Neural cell (in vitro differentiated cells): Measurements from ENCODE around the gene TNIP2. TPM values are rescaled to one million over a fixed set of nuclear protein-coding genes. Genes with fewer than 3 reads are reported as not detected.

Experiments
- H2AFZ ChIP-seq: fragments of 200-600, 300-800 bp; sonication (generic), shearing (Covaris generic); 2 replicates; pipeline ENCODE4 v1.6.0; 2014; ENCODE audit warnings: low read depth, mild to moderate bottlenecking, antibody characterized with exemption, low read length, moderate library complexity
- H3F3A ChIP-seq: fragments of 200-600 bp; shearing (Covaris generic); 2 replicates; pipeline ENCODE4 v1.6.1; 2016; ENCODE audit warnings: mild to moderate bottlenecking, moderate library complexity, mixed read lengths, antibody characterized with exemption, low read length; ENCODE audit not compliant: insufficient read depth, poor library complexity, severe bottlenecking
- H3K27ac ChIP-seq: fragments of 200-600, 300-800 bp; sonication (generic), shearing (Covaris generic); 2 replicates; pipeline ENCODE4 v1.5.1; 2014; ENCODE audit warnings: mild to moderate bottlenecking, low read length, moderate library complexity
- H3K27me3 ChIP-seq: fragments of 300-800, 200-600 bp; sonication (generic), shearing (Covaris generic); 2 replicates; pipeline ENCODE4 v1.6.0; 2014; ENCODE audit warnings: mild to moderate bottlenecking, low read depth, low read length, moderate library complexity; ENCODE audit not compliant: insufficient read depth
- H3K36me3 ChIP-seq: fragments of 300-800, 200-600 bp; sonication (generic), shearing (Covaris generic); 2 replicates; pipeline ENCODE4 v1.5.1; 2014; ENCODE audit warnings: mild to moderate bottlenecking, antibody characterized with exemption, low read length, moderate library complexity; ENCODE audit not compliant: insufficient read depth
- H3K4me2 ChIP-seq: fragments of 300-800, 200-600 bp; sonication (generic), shearing (Covaris generic); 2 replicates; pipeline ENCODE4 v1.6.0; 2014; ENCODE audit warnings: mild to moderate bottlenecking, low read length
- H3K4me3 ChIP-seq: fragments of 300-800, 200-600 bp; sonication (generic), shearing (Covaris generic); 2 replicates; pipeline ENCODE4 v1.5.1; 2014; ENCODE audit warnings: mild to moderate bottlenecking, low read length, moderate library complexity
- H3K79me2 ChIP-seq: fragments of 200-600 bp; shearing (Covaris generic); replicated peaks from 2 replicates; pipeline ENCODE4 v1.6.0; 2014; ENCODE audit warnings: mild to moderate bottlenecking, low read length, moderate library complexity; ENCODE audit not compliant: insufficient read depth
- H3K9ac ChIP-seq: fragments of 300-800, 200-600 bp; sonication (generic), shearing (Covaris generic); 2 replicates; pipeline ENCODE4 v1.6.1; 2016; ENCODE audit warnings: mild to moderate bottlenecking, low read length, mixed read lengths
- H3K9me2 ChIP-seq: fragments of 200-600 bp; shearing (Covaris generic); 2 replicates; pipeline ENCODE4 v1.6.1; 2016; ENCODE audit warnings: mild to moderate bottlenecking, low read length, mixed read lengths; ENCODE audit not compliant: insufficient read depth
- H3K9me3 ChIP-seq: fragments of 200-600, 300-800 bp; sonication (generic), shearing (Covaris generic); 2 replicates; pipeline ENCODE4 v1.6.1; 2016; ENCODE audit warnings: mild to moderate bottlenecking, mixed run types, low read length, moderate library complexity, mixed read lengths
- H4K20me1 ChIP-seq: fragments of 200-600 bp; shearing (Covaris generic); 2 replicates; pipeline ENCODE4 v1.6.1; 2016; ENCODE audit warnings: mild to moderate bottlenecking, mixed run types; ENCODE audit not compliant: insufficient read depth
- CTCF ChIP-seq: fragments of 450-650 bp; IDR thresholded peaks from 2 replicates; pipeline ENCODE4 v1.5.1; 2014; ENCODE audit warnings: antibody characterized with exemption, mild to moderate bottlenecking, moderate library complexity; ENCODE audit not compliant: poor library complexity, severe bottlenecking
- MXI1 ChIP-seq: fragments of 450-650 bp; conservative IDR thresholded peaks from 2 replicates; pipeline ENCODE4 v1.6.1; 2014; ENCODE audit warnings: antibody characterized with exemption, mild to moderate bottlenecking; ENCODE audit not compliant: poor library complexity, severe bottlenecking
- POLR2AphosphoS5 ChIP-seq: IDR thresholded peaks from 2 replicates; pipeline ENCODE4 v1.6.1; 2012
- RAD21 ChIP-seq: fragments of 450-650 bp; conservative IDR thresholded peaks from 2 replicates; pipeline ENCODE4 v1.6.1; 2014; ENCODE audit warnings: antibody characterized with exemption, mild to moderate bottlenecking, moderate library complexity
- REST ChIP-seq: IDR thresholded peaks from 2 replicates; pipeline ENCODE4 v1.6.1; 2012; ENCODE audit warnings: borderline replicate concordance
- SMC3 ChIP-seq: fragments of 450-650 bp; conservative IDR thresholded peaks from 2 replicates; pipeline ENCODE4 v1.6.1; 2014; ENCODE audit warnings: antibody characterized with exemption, mild to moderate bottlenecking, moderate library complexity; ENCODE audit not compliant: poor library complexity
- TAF1 ChIP-seq: IDR thresholded peaks from 2 replicates; pipeline ENCODE4 v1.6.1; 2012; ENCODE audit warnings: low read depth
- polyA plus RNA-seq: library from polyadenylated mRNA; depleted of rRNA; stranded (reverse); fragments of >200 nt; gene quantifications from 2 replicates; pipeline ENCODE4 v1.2.3, GENCODE V29; 2014

TNIP2 gene
- polyA plus RNA-seq, 1 donor from 2014 or later = 13.0 TPM

GRCh38 chr4:2702361-2702760, 53.8 kb downstream of the TNIP2 start:
- H3K4me3 ChIP-seq = no peak overlapping the region
- H3K9me2 ChIP-seq = no peaks in the 10 kb centered on the region
- H3K9me3 ChIP-seq = no peaks in the 10 kb centered on the region
- H3K27me3 ChIP-seq = no peaks in the 10 kb centered on the region
- H3K27ac ChIP-seq = no peak overlapping the region
- H3K9ac ChIP-seq = no peak overlapping the region
- H4K20me1 ChIP-seq = no peaks in the 10 kb centered on the region
- peaks cover 7% of the 10 kb centered on the region for H3K36me3 ChIP-seq
- H3K79me2 ChIP-seq = no peaks in the 10 kb centered on the region
- no peaks in the 10 kb centered on the region for H3F3A ChIP-seq
- TF ChIP-seq TAF1 (no peak), POLR2AphosphoS5 (no peak), REST (no peak), RAD21 (no peak), SMC3 (no peak), MXI1 (no peak), CTCF (no peak)
- H3K4me2 ChIP-seq = no peak overlapping the region
- H2AFZ ChIP-seq = no peak overlapping the region

- no peaks in the 10 kb centered on the region for H4K20me1 ChIP-seq
- no peak for TF ChIP-seq MXI1
- TF ChIP-seq RAD21 = no peak
- no peak for TF ChIP-seq REST
- no peak overlapping the region for H3K27ac ChIP-seq
- no peak overlapping the region for H2AFZ ChIP-seq
- no peaks in the 10 kb centered on the region for H3F3A ChIP-seq
- H3K36me3 ChIP-seq = peaks cover 7% of the 10 kb centered on the region
- H3K9me2 ChIP-seq = no peaks in the 10 kb centered on the region
- H3K27me3 ChIP-seq = no peaks in the 10 kb centered on the region
- no peak overlapping the region for H3K4me3 ChIP-seq
- no peaks in the 10 kb centered on the region for H3K79me2 ChIP-seq
- no peaks in the 10 kb centered on the region for H3K9me3 ChIP-seq
- no peak overlapping the region for H3K9ac ChIP-seq
- no peak overlapping the region for H3K4me2 ChIP-seq
Measured at GRCh38 chr4:2700031-2700430, 56.1 kb downstream of the TNIP2 start.
